Activated T-helper 1 cell treated with anti-CD3 and anti-CD28 coated beads, Interleukin-12 subunit alpha, Interleukin-12 subunit beta, Interleukin-2, Interleukin-4 antibody, amounts not matched to agents 30 ng/mL and 10 ng/mL and 1 ng/mL, durations not matched to agents 14 hours and 24 hours and 36 hours (primary cell): ENCODE results near the gene CFAP410. TPM values are rescaled to one million over a fixed set of nuclear protein-coding genes. Genes with fewer than 3 reads are reported as not detected.
A peak's percentile ranks its signal among the peaks of the same experiment; 100 is the strongest.

Experiments used
- DNase-seq: peaks from one replicate; pipeline ENCODE4 v3.0.0; 2021; ENCODE audit warnings: low spot score
- H3K27ac Mint-ChIP-seq: one replicate; pipeline ENCODE4 v1.8.0; 2021; ENCODE audit warnings: mild to moderate bottlenecking, mixed read lengths
- H3K27me3 Mint-ChIP-seq: one replicate; pipeline ENCODE4 v1.8.0; 2022; ENCODE audit warnings: mild to moderate bottlenecking, moderate library complexity, mixed read lengths; ENCODE audit not compliant: insufficient read depth
- H3K36me3 Mint-ChIP-seq: one replicate; pipeline ENCODE4 v1.8.0; 2021; ENCODE audit warnings: low read depth, mixed read lengths
- H3K4me1 Mint-ChIP-seq: one replicate; pipeline ENCODE4 v1.8.0; 2021; ENCODE audit warnings: low read depth, mixed read lengths
- H3K4me3 Mint-ChIP-seq: one replicate; pipeline ENCODE4 v1.8.0; 2021; ENCODE audit warnings: mild to moderate bottlenecking, moderate library complexity, mixed read lengths
- H3K9me3 Mint-ChIP-seq: one replicate; pipeline ENCODE4 v1.8.0; 2021; ENCODE audit warnings: mixed read lengths
- intact Hi-C: fragments of 100-400 bp; cut with micrococcal nuclease; formaldehyde crosslinking; loops from one replicate; pipeline ENCODE4 v1.15.1; 2024
- total RNA-seq: library from RNA; stranded (reverse); gene quantifications from 2 replicates; pipeline ENCODE4 v1.2.3, GENCODE V29; 2022

Gene CFAP410
- total RNA-seq, 1 donor from 2014 or later: 17.8 TPM

DNA sequence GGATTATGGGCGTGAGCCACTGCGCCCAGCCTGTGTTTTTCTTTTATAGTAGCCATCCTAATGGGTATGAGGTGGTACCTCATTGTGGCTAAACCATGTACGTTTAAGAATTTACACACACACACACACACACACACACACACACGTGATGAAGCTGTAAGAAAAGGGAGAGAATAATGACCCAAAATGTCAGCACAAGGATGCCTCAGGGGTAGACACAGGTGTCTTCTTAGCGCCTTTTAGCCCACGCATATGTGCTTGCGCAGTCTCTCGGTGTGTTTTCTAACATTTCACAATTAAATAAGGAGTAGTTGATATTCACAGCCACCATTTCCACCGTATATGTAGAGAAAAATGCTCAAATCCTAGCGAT lies 40.1 kb downstream of the CFAP410 start:
- Mint-ChIP-seq H3K27me3 (no peaks in the 10 kb centered on the region), H3K4me3 (peak overlapping the region; percentile 86), H3K27ac (peak overlapping the region; percentile 91), H3K9me3 (no peaks in the 10 kb centered on the region), H3K4me1 (peaks cover 38% of the 10 kb centered on the region), H3K36me3 (peaks cover 2% of the 10 kb centered on the region)
- no peak for DNase-seq
- intact Hi-C loops: loop anchor here (1.0 kb wide), 1 partner anchor 287 kb away; the partner anchor contains the start of gene TRAPPC10

DNA sequence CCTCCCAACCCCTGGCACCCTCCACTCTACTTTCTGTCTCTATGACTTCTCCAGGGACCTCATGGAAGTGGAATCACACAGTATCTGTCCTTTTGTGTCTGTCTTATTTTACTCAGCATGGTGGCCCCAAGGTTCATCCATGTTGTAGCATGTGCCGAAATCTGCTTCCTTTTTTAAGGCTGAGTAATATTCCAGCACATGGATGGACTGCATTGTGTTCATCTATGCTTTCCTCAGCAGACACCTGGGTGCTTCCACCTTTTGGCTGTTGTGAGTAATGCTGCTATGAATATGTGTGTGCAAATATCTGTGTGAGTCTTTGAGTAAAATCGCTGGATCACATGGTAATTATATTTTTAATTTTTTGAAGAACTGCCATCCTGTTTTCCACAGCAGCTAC lies 40.9 kb downstream of the CFAP410 start:
- peaks cover 2% of the 10 kb centered on the region for H3K36me3 Mint-ChIP-seq
- peak overlapping the region; percentile 39 for H3K4me3 Mint-ChIP-seq
- no peaks in the 10 kb centered on the region for H3K27me3 Mint-ChIP-seq
- intact Hi-C loops: no loop called here
- peaks cover 33% of the 10 kb centered on the region for H3K4me1 Mint-ChIP-seq
- no peaks in the 10 kb centered on the region for H3K9me3 Mint-ChIP-seq
- peak overlapping the region; percentile 63 for H3K27ac Mint-ChIP-seq
- no peak for DNase-seq

DNA sequence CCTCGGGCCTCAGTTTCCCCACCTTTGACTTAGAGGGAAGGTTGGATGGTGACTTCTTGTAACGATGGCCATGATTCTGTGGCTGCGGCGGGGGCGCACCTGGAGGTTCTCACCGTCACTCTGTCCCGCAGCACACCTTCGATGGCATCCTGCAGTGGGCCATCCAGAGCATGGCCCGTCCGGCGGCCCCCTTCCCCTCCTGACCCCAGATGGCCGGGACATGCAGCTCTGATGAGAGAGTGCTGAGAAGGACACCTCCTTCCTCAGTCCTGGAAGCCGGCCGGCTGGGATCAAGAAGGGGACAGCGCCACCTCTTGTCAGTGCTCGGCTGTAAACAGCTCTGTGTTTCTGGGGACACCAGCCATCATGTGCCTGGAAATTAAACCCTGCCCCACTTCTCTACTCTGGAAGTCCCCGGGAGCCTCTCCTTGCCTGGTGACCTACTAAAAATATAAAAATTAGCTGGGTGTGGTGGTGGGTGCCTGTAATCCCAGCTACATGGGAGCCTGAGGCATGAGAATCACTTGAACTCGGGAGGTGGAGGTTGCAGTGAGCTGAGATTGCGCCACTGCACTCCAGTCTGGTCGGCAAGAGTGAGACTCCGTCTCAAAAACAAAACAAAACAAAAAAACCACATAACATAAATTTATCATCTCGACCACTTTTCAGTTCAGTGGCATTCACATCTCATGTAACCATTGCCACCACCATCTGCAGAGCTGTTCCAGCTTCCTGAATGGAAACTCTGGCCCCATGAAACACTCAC lies 41.5 kb downstream of the CFAP410 start:
- peak overlapping the region; percentile 39 for H3K4me3 Mint-ChIP-seq

DNA sequence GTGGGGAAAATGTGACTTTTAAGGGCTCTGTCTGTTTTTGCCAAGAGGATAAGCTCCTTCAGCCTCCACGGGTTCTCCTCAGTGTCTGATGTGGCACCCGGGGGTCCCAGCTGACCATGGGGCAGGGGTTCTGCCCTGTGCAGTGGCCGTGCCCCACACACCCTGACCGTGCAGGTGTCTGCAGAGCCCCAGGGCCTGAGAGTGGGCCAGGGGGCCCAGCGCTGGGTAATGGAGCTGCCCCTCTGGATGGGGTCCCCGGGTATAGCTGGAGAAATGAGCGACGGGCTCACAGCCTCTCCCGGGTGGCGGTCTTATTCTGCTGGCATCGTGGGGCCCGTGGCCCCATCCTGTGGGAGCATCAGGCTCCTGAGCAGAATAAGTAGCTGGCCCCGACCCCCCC lies 42.3 kb downstream of the CFAP410 start:
- Mint-ChIP-seq H3K27me3 (no peaks in the 10 kb centered on the region), H3K27ac (no peak overlapping the region), H3K36me3 (peaks cover 2% of the 10 kb centered on the region), H3K4me3 (no peak overlapping the region), H3K9me3 (no peaks in the 10 kb centered on the region), H3K4me1 (peaks cover 22% of the 10 kb centered on the region)
- intact Hi-C loops: no loop called here
- DNase-seq: no peak

More for the DNA sequence above, 41.5 kb downstream of the CFAP410 start:
- H3K9me3 Mint-ChIP-seq: no peaks in the 10 kb centered on the region
- H3K27me3 Mint-ChIP-seq: no peaks in the 10 kb centered on the region
- intact Hi-C loops: no loop called here
- peaks cover 30% of the 10 kb centered on the region for H3K4me1 Mint-ChIP-seq
- peaks cover 2% of the 10 kb centered on the region for H3K36me3 Mint-ChIP-seq
- peak; percentile 69 for DNase-seq
- H3K27ac Mint-ChIP-seq: peak overlapping the region; percentile 63

DNA sequence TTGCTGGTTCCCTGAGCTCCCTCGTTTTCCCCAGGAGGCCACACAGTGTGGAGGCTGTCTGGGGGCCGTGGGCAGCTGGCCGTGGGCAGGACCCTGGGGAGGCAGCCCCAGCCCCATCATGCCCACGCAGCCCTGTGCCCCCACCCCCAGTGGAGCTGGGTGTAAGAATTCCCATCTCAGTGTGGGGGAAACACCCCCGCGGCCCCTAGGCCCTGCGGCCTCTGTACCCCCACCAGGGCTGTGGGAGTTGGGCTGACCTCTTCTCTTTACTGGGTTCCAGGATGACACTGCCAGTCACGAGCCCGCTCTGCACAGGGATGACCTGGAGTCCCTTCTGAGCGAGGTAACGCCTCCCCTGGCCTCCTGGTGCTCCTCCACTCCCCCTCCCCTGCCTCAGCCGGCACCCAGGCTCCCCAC lies 43.1 kb downstream of the CFAP410 start:
- Mint-ChIP-seq H3K9me3 (no peaks in the 10 kb centered on the region), H3K4me1 (peaks cover 22% of the 10 kb centered on the region), H3K27ac (no peak overlapping the region), H3K36me3 (peaks cover 2% of the 10 kb centered on the region), H3K4me3 (no peak overlapping the region), H3K27me3 (no peaks in the 10 kb centered on the region)
- intact Hi-C loops: no loop called here
- DNase-seq: no peak

DNA sequence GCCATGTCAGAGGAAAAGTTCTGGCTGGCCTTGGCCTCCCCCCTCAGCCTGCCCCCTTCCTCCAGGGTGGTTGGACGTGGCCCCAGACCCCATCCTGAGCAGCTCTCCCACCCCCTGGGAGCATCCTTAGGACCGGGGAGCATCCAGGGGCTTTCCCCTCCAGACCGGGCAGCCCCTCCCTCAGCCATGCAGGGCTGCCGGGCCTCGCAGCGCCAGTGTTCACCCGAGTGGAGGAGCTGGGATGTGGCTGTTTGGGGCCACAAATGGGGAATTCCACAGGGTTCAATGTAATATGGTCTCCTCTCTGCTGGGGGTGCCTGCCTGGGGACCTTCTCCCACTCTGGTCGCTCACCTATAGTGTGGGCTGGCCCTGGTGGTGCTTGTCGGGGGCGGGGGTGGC lies 43.5 kb downstream of the CFAP410 start:
- peaks cover 22% of the 10 kb centered on the region for H3K4me1 Mint-ChIP-seq
- H3K27ac Mint-ChIP-seq: no peak overlapping the region
- no peaks in the 10 kb centered on the region for H3K36me3 Mint-ChIP-seq
- H3K4me3 Mint-ChIP-seq: no peak overlapping the region
- H3K9me3 Mint-ChIP-seq: no peaks in the 10 kb centered on the region
- intact Hi-C loops: no loop called here
- H3K27me3 Mint-ChIP-seq: no peaks in the 10 kb centered on the region
- no peak for DNase-seq

DNA sequence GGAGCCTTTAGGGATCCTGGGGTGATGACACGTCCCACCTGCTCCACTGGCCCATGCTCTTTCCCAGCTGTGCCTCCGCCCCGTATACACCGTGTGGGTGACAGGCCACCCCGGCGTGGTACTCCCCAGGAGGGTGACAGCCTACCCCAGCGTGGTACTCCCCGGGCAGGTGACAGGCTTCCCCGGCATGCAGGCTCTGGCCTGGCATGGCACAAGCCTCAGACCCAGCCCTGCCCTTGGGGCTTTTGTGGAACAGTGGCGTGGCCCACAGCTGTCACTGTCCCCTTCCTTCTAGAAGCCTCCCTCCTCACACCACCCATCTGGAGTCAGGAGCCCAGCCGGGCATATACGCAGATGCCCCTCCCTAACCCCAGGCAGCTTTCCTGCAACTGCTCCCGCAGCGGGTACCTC lies 44.0 kb downstream of the CFAP410 start:
- DNase-seq: no peak
- Mint-ChIP-seq H3K4me1 (peaks cover 22% of the 10 kb centered on the region), H3K27ac (peak overlapping the region; percentile 55), H3K36me3 (no peaks in the 10 kb centered on the region), H3K9me3 (no peaks in the 10 kb centered on the region), H3K27me3 (no peaks in the 10 kb centered on the region), H3K4me3 (no peak overlapping the region)
- intact Hi-C loops: no loop called here

DNA sequence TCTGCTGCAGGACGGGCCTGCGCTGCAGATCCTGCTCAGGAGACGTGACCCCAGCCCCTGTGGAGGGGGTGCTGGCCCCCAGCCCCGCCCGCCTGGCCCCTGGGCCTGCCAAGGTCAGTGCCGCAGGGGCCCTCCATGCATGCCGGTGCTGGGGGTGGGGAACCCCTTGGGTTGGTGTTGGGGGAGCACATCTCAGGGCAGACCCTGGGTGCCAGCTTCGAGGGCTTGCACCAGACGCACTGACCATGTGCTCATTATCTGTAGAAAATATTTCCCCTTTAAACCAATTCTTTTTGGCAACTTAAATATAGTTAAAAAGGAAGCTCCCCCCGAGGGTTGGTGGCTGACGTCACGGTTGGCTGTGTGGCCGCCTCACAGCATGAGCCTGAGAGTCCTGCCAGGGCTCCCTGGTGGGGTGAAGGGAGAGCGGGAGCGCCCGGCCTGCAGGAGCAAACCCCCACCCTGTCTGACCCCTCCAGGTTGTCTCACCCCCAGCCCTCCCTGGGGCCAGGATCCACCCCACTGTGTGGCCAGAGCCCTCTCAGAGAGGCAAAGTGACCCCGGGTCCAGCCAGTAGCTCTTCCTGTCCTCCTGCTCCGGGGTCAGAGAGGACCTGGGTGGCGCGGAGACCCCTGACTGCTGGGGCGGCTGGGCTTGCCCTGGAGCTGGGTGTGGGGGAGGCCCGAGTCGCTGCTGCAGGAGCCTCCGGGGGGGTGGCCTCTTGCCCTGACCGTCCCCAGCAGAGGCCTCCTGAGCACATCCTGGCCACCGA lies 44.6 kb downstream of the CFAP410 start:
- no peak overlapping the region for H3K4me3 Mint-ChIP-seq
- intact Hi-C loops: no loop called here
- DNase-seq: no peak
- peaks cover 22% of the 10 kb centered on the region for H3K4me1 Mint-ChIP-seq
- H3K9me3 Mint-ChIP-seq: no peaks in the 10 kb centered on the region
- no peak overlapping the region for H3K27ac Mint-ChIP-seq
- H3K36me3 Mint-ChIP-seq: no peaks in the 10 kb centered on the region
- no peaks in the 10 kb centered on the region for H3K27me3 Mint-ChIP-seq

DNA sequence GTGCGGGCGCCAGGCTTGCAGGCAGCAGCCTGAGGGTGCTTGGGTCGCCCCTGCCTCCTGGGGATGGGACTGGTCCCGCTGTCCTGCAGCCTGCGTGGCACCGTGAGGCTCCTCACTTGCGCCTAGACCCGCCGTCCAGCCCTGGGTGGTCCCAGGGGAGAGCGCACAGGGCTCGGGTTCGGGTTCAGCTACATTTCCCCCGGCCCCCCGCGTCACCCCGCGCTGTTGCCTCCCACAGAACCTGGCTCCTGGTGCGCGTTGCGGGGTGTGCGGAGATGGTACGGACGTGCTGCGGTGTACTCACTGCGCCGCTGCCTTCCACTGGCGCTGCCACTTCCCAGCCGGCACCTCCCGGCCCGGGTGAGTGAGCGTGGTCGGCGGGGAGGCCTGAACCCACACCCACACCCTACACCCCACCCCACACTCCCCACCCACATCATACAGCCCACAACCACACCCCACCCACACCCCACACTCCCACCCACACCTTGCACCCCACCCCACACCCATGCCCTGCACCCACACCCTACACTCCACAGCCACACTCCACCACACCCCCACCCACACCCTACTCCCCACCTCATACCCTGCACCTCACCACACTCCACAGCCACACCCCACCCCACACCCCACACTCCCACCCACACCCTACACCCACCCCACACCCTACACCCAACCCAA lies 45.5 kb downstream of the CFAP410 start:
- intact Hi-C loops: no loop called here
- Mint-ChIP-seq H3K9me3 (no peaks in the 10 kb centered on the region), H3K4me3 (no peak overlapping the region), H3K4me1 (peaks cover 14% of the 10 kb centered on the region), H3K27ac (no peak overlapping the region), H3K27me3 (no peaks in the 10 kb centered on the region), H3K36me3 (no peaks in the 10 kb centered on the region)
- DNase-seq: no peak

DNA sequence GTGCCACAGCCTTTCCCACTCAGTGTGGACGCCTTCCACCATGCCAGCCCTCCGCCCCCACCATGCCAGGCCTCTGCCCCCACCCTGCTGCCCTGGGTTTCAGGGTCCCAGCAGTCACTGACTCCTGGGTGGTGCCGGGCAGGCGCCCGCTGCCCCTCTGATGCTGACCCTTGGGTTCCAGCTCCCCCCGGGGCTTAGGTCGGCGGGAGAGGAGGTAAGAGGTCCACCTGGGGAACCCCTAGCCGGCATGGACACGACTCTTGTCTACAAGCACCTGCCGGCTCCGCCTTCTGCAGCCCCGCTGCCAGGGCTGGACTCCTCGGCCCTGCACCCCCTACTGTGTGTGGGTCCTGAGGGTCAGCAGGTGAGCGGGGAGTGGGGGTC lies 46.4 kb downstream of the CFAP410 start:
- no peak overlapping the region for H3K4me3 Mint-ChIP-seq
- H3K27me3 Mint-ChIP-seq: peaks cover 1% of the 10 kb centered on the region
- H3K36me3 Mint-ChIP-seq: no peaks in the 10 kb centered on the region
- no peaks in the 10 kb centered on the region for H3K9me3 Mint-ChIP-seq
- intact Hi-C loops: no loop called here
- DNase-seq: no peak
- H3K4me1 Mint-ChIP-seq: peaks cover 6% of the 10 kb centered on the region
- no peak overlapping the region for H3K27ac Mint-ChIP-seq

DNA sequence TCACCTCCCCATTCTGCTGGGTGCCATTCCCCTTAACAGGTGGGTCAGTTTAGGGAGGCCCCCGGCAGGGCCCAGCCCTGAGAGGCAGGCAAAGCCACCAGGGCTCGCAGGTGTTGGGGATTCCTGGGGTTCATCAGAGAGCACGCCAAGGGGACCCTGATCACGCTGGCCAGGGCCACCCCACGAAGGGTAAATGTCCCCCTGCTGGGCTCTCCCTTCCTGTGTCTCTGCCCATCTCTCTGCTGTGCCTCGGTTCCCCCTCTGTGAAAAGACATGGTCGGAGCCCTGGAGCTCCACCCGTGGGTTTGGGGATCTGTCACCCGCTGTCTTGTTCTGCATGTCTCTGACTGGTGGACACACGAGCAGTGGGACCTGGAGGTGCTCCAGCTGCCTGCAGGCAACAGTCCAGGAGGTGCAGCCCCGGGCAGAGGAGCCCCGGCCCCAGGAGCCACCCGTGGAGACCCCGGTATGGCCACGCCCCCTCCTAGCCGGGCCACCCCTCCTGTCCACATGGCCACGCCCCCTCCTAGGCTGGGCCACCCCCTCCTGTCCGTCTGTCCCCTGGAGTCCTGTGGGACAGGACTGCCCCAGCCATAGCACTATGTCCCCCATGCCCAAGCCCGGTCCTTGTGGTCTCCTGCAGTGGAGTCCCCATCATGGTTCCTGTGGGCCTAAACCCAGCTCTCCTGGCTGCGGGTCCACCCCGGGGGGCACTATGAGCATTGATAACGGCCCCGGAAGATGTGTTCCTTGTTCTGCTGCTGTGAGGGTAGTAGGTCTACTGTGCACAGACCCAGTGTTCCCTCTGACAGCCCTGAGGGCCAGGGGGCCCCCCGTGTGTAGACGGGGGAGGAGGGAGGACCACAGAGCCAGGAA lies 47.0 kb downstream of the CFAP410 start:
- intact Hi-C loops: no loop called here
- Mint-ChIP-seq H3K36me3 (no peaks in the 10 kb centered on the region), H3K4me1 (no peaks in the 10 kb centered on the region), H3K9me3 (no peaks in the 10 kb centered on the region), H3K27ac (peak overlapping the region; percentile 44), H3K27me3 (peaks cover 3% of the 10 kb centered on the region), H3K4me3 (peak overlapping the region; percentile 62)
- DNase-seq: no peak

DNA sequence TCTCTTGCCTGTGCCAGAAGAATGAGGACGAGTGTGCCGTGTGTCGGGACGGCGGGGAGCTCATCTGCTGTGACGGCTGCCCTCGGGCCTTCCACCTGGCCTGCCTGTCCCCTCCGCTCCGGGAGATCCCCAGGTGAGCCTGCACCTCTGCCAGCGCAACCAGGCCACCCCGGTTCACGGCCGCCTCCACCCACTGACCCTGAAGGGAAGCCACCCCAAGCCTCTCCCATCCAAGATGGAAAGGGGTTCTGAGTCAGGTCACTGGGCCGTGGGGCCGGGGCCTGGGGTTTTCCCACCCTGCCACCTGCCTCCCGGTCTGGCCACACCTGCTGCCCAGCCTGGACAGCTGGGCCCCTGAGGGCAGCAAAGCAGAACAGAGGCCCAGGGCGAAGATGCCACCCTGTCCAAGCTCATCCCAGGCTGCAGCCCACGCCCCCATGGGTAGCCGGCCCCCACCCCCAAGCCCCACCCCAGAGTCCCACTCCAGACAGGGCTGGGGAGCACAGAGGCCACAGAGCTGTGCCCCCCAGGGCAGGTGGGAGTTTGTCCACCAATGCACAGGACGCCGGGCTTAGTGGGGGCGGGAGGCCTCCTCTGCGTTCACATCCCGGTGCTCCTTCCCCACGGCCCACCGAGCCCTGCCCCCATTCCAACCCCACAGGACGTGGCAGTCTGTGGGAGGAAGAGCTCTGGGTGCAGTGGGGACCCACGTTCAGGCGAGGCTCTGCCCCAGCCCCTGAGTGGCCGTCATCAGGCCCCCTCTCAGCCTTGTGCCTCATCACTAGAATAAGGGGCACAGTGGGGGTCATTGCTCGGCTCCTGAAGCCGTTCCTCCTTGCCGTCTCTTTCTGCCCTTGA lies 47.9 kb downstream of the CFAP410 start:
- Mint-ChIP-seq H3K36me3 (no peaks in the 10 kb centered on the region), H3K4me3 (no peak overlapping the region), H3K4me1 (no peaks in the 10 kb centered on the region), H3K27me3 (peaks cover 5% of the 10 kb centered on the region), H3K27ac (no peak overlapping the region), H3K9me3 (no peaks in the 10 kb centered on the region)
- DNase-seq: no peak
- intact Hi-C loops: no loop called here
